Measurements from ENCODE around the gene CADM1. TPM values are rescaled to one million over a fixed set of nuclear protein-coding genes. Genes with fewer than 3 reads are reported as not detected.

CADM1 gene
- total and polyA plus RNA-seq, 10 of the 15 experiments (the other 5 are each of a cell fraction or from before 2014, with no cell fraction given), result 0.03 to 0.48 (median 0.15) TPM; not detected in 3

DNA sequence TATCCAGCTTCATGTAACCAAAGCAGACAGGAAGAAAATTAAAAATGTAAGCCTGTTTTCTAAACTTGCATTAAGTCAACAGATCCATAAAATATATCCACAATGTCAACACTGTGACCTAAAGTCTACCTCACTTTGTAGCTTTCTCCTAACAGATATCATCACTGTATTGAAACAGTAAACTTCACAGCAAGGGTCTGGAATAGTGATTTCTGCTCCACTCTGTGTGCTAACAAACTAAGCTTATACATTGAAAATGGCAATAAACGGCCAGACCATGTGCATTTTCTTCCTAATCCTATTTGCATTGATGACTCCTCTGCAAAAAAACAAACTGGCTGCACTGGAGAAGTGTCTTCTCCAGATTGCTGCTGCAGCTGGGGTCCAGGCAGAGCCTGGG is 26.8 kb downstream of the CADM1 start (continued):
- TF ChIP-seq, protein P1, sequence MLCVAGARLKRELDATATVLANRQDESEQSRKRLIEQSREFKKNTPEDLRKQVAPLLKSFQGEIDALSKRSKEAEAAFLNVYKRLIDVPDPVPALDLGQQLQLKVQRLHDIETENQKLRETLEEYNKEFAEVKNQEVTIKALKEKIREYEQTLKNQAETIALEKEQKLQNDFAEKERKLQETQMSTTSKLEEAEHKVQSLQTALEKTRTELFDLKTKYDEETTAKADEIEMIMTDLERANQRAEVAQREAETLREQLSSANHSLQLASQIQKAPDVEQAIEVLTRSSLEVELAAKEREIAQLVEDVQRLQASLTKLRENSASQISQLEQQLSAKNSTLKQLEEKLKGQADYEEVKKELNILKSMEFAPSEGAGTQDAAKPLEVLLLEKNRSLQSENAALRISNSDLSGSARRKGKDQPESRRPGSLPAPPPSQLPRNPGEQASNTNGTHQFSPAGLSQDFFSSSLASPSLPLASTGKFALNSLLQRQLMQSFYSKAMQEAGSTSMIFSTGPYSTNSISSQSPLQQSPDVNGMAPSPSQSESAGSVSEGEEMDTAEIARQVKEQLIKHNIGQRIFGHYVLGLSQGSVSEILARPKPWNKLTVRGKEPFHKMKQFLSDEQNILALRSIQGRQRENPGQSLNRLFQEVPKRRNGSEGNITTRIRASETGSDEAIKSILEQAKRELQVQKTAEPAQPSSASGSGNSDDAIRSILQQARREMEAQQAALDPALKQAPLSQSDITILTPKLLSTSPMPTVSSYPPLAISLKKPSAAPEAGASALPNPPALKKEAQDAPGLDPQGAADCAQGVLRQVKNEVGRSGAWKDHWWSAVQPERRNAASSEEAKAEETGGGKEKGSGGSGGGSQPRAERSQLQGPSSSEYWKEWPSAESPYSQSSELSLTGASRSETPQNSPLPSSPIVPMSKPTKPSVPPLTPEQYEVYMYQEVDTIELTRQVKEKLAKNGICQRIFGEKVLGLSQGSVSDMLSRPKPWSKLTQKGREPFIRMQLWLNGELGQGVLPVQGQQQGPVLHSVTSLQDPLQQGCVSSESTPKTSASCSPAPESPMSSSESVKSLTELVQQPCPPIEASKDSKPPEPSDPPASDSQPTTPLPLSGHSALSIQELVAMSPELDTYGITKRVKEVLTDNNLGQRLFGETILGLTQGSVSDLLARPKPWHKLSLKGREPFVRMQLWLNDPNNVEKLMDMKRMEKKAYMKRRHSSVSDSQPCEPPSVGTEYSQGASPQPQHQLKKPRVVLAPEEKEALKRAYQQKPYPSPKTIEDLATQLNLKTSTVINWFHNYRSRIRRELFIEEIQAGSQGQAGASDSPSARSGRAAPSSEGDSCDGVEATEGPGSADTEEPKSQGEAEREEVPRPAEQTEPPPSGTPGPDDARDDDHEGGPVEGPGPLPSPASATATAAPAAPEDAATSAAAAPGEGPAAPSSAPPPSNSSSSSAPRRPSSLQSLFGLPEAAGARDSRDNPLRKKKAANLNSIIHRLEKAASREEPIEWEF (IDR thresholded peaks at IDR 0.05; ENCODE audit: insufficient replicate concordance, low read depth, low read length), result no peak

DNA sequence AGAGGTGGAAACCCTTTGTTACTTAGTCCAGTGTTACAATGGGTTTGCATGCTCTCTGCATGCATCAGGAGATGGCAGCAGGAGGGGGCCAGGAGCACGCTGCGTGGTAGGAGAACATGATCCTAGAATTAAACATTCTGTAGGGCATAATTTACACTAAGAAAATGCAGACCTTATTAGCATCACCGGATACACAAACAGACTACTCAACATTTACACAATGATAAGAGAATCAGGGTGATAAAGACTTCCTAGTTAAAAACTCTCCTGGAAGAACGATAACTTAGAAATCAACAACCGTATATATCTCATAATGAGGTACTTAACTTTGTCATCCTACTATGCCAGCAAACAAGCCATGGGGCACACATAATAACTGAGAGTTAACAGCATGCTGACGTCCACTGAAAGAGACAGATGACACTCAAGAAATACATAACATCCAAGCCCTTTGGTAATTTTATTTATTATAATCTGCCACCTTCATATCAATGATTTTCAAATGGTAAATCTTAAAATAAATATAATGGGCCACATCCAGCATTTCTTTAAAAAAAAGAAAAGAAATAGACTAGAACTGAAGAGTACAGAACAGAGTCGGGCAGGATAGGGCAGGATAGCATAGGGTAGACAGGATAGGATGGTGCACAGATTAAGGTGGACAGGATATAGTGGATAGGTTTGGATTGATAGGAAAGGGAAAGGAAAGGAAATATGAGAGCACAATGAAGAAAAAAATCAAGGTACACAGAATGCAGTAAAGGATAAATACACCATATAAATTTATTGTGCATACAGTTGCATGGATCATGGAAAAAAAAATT is 27.5 kb downstream of the CADM1 start:
- FAIRE-seq (no peak), ATAC-seq (no peak), DNase-seq (ENCODE audit: low read depth, low spot score) (no peak)
- Histone ChIP-seq H2AFZ (ENCODE audit: control insufficient read depth, low read depth, low read length) (no peak overlapping the region), H3K79me2 (ENCODE audit: control insufficient read depth, insufficient read depth, low read length) (no peaks in the 10 kb centered on the region), H3K4me3 (no peak overlapping the region), H3K9me3 (replicated peaks; ENCODE audit: control insufficient read depth, insufficient read depth, low read length) (no peaks in the 10 kb centered on the region), H3K36me3 (ENCODE audit: control insufficient read depth in 2 of 2, insufficient read depth in 2 of 2, low read length in 1 of 2) (no peaks in the 10 kb centered on the region), H3K4me1 (ENCODE audit: control insufficient read depth, insufficient read depth, low read length) (peaks cover under 1% of the 10 kb centered on the region; the same call in 1 of the 2 replicates), H4K20me1 (ENCODE audit: control insufficient read depth, insufficient read depth) (no peaks in the 10 kb centered on the region), H3K9ac (ENCODE audit: control insufficient read depth, insufficient read depth, low read length) (no peak overlapping the region), H3K27me3 (replicated peaks in 1 of 2; ENCODE audit: control insufficient read depth in 2 of 2, insufficient read depth in 2 of 2, low read length in 1 of 2) (peaks cover 0 to 5% of the 10 kb centered on the region in 2 experiments; a peak in 1 of 4 replicates), H3K4me2 (ENCODE audit: control insufficient read depth, insufficient read depth) (no peak overlapping the region), H3K27ac (ENCODE audit: control insufficient read depth, insufficient read depth) (no peak overlapping the region)
- intact Hi-C loops (cut with micrococcal nuclease; ENCODE audit: unreplicated experiment), result no loop called here
- in situ Hi-C loops (cut with MboI), result no loop called here
- SMC1A ChIA-PET (ENCODE audit: uncharacterized antibody, unreplicated experiment), result no interaction called here
- RAD21 ChIA-PET (ENCODE audit: unreplicated experiment), result no interaction called here
- TF ChIP-seq HDGF (IDR thresholded peaks at IDR 0.05), result no peak
- TF ChIP-seq HDAC6 (IDR thresholded peaks at IDR 0.05; ENCODE audit: unreplicated experiment), result no peak
- WGBS (ENCODE audit: insufficient coverage, insufficient replicate concordance, low lambda C conversion rate, missing lambda C conversion rate), result 60% methylated on average over 7 of the region's 7 CpGs
- CTCF ChIA-PET, result no interaction called here
- BruUV-seq (replicated peaks), result no TSS peak
- POLR2A ChIA-PET, result no interaction called here
